AG10803 (cell line): ENCODE data around the gene HSDL1.
"Not testable (repeated sequence)": the region's sequence is repeated elsewhere in the genome, so short reads cannot be mapped to it uniquely, and the experiment has no call there.

Experiments
- DNase-seq: peaks from one replicate; pipeline ENCODE4 v3.0.0; 2010; ENCODE audit warnings: low read depth
- H3K4me3 ChIP-seq: 2 replicates; pipeline ENCODE4 v1.5.1; 2011; ENCODE audit warnings: mild to moderate bottlenecking, low read length, control low read depth
- TF ChIP-seq, protein P1 (sequence below): conservative IDR thresholded peaks from 2 replicates; pipeline ENCODE4 v1.5.1; 2011; ENCODE audit warnings: mild to moderate bottlenecking, low read length, control low read depth, inconsistent platforms

Gene HSDL1

GRCh38 chr16:84116720-84117493 is 28.1 kb downstream of the HSDL1 start, which contains the start of gene MBTPS1:
TSS of gene MBTPS1 (minus strand) at chr16:84116942. CDS start at chr16:84101783, 15,159 bp downstream.
- TF ChIP-seq, protein P1, sequence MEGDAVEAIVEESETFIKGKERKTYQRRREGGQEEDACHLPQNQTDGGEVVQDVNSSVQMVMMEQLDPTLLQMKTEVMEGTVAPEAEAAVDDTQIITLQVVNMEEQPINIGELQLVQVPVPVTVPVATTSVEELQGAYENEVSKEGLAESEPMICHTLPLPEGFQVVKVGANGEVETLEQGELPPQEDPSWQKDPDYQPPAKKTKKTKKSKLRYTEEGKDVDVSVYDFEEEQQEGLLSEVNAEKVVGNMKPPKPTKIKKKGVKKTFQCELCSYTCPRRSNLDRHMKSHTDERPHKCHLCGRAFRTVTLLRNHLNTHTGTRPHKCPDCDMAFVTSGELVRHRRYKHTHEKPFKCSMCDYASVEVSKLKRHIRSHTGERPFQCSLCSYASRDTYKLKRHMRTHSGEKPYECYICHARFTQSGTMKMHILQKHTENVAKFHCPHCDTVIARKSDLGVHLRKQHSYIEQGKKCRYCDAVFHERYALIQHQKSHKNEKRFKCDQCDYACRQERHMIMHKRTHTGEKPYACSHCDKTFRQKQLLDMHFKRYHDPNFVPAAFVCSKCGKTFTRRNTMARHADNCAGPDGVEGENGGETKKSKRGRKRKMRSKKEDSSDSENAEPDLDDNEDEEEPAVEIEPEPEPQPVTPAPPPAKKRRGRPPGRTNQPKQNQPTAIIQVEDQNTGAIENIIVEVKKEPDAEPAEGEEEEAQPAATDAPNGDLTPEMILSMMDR: no peak
- peak; percentile 98 for DNase-seq
- peak within 1 kb of the TSS; percentile 96 for H3K4me3 ChIP-seq

DNA sequence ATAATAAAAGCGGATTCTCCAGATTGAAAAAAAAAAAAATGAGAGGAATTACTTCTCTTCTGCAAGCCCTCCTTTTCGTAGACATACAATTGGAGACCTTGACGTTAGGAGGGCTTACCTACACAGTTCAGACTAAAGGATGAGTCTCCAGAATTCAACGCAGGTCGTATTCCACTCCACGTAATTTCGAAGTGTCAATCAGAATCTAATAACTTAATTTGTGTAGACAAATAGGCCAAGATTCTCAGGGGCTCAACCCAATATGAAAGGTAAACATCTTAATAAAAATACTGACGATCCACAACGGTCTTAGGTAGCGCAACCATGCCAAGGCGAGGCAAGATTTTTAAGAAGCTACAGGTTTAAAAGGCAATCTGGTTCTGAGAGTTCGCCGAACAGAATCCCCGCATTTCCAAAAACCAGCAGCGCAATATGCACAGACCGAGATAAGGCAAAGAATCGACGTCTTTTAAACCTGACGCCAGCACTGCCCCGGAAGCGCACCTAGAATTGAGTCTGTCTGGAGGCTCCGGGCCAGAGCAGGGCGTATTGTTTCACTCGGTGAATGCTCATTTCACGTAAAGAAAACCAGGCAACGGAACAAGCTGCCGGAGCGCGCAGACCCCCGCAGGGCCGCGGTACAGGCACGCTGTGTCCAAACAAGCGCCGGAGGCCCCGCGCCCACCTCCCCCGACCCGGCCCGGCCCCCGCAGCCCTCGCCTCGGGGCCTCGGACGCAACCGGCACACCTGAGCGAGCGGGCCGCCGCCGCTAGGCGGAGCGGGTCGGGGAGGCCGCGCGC is 28.9 kb downstream of the HSDL1 start:
- TF ChIP-seq, protein P1: no peak
- peak; percentile 31 for DNase-seq
- H3K4me3 ChIP-seq: peak overlapping the region; percentile 96

DNA sequence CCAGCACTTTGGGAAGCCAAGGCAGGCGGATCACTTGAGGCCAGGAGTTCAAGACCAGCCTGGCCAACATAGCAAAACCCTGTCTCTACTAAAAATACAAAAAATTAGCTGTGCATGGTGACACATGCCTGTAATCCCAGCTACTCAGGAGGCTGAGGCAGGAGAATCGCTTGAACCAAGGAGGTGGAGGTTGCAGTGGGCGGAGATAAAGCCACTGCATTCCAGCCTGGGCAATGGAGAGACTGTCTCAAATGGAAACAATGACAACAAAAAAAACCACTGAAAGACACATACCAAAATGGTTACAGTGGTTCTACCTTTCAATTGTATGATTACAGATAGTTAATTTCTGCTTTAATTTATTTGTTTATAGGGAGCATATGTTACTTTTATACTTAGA is 33.0 kb downstream of the HSDL1 start:
- DNase-seq: peak; percentile 12
- H3K4me3 ChIP-seq: not testable (repeated sequence)

- DNase-seq: no peak
- TF ChIP-seq, protein P1: no peak
- H3K4me3 ChIP-seq: no peak overlapping the region
Observed at GRCh38 chr16:84111525-84111924, 33.5 kb downstream of the HSDL1 start.

- TF ChIP-seq, protein P1: no peak
- no peak overlapping the region for H3K4me3 ChIP-seq
- no peak for DNase-seq
Observed at GRCh38 chr16:84110527-84110926, 34.5 kb downstream of the HSDL1 start.

GRCh38 chr16:84109598-84110335 is 35.2 kb downstream of the HSDL1 start:
- TF ChIP-seq, protein P1: no peak
- H3K4me3 ChIP-seq: no peak overlapping the region
- peak; percentile 9 for DNase-seq

DNA sequence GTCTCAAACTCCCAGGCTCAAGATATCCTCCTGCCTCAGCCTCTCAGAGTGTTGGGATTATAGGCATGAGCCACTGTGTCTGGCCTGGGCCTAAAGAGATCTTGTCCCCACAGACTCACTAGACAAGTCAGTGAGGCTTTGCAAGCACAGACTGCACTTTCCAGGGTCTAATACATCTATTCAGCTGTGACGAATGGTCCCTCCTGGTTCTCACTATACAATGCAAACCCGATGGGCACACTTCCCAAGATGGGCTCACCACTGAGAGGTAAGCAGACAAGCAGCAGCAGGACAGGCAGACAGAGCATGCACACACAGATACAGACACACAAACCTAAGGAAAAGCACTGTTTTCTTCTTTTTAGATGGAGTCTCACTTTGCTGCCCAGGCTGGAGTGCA is 37.1 kb downstream of the HSDL1 start:
- DNase-seq: no peak
- TF ChIP-seq, protein P1: no peak

More for the DNA sequence above, 37.1 kb downstream of the HSDL1 start:
- H3K4me3 ChIP-seq: no peak overlapping the region
